ENCODE data around the gene ACOT7.
A peak's percentile ranks its signal among the peaks of the same experiment; 100 is the strongest.

The ACOT7 gene

DNA sequence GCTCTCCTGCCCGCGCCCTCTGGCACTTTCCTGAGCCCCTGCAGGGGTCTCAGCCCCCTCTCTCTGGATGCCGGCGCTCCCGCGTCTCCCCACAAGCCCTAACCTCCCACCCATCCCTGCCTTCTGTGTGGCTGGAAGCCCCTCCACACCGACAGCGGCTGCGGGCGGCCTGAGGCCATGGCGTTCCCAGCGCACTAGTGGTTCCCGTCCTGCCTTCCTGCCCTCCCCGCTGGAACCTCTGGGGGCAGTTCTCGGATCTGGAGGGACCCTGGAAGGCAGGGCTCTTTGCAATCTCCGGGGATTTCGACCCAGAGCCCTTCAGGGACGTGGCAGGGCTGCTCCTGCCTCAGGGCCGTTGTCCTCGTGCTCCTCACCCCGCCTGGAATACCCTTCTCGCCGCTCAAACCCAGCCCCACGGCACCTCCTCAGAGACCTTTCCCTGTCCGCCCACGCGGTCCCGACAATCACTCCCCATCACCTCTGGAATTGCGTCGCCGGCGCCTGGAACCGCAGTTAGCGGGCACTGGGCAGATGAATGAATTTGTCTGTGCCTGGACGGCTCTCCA is 30.5 kb upstream of the ACOT7 start:
- no peak for DNase-seq

DNA sequence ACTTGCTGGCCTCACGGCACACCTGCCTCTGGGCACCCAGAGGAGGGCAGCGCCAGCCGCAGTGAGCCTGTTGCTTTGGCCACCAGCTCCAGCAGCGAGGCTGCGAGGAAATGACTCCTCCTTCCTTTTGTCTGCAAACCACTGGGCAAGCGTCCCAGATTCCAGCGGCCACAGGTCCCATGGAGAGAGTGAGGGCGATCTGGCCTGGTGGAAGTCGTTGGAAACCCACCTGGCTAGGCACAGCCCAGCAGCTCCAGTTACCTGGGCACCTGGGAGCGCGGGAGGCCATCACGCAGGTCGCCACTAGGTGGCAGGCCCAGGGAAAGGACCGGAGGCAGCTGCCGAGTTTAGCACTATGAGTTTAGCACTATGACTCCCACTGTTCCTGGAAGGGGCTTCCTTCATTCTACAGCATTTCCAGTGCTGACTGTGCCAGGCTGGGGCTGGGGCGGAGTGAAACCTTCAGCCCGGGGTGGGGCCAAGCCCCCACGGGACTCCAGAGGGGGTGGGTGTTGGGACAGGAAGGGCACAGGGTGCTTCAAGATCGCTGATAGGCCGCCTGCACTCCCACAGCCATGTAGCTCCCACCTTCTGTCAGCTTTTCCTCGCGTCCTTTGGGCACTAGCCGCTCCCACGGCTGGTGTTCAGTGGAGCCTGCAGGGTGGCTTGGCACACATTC is 29.9 kb upstream of the ACOT7 start:
- DNase-seq: peak; percentile 43

DNA sequence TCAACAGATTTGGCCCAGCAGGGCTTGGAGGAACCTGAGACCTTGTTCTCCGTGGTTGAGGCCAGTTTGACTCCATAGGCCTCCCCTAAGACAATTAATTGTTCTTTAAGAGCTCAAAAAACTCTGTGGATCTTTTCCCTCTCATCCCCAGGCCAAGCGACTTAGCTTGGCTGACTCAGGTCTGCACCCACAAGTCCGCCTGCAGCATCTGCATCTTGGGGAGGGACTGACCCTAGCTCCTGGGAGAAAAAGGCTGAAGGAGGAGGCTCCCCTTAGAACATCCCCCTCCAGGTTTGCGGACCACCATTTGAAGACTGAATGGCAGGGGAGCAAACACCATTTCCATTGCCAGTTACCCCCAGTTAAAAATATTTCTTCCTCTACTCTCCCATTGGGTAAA is 27.7 kb upstream of the ACOT7 start:
- DNase-seq: no peak

DNA sequence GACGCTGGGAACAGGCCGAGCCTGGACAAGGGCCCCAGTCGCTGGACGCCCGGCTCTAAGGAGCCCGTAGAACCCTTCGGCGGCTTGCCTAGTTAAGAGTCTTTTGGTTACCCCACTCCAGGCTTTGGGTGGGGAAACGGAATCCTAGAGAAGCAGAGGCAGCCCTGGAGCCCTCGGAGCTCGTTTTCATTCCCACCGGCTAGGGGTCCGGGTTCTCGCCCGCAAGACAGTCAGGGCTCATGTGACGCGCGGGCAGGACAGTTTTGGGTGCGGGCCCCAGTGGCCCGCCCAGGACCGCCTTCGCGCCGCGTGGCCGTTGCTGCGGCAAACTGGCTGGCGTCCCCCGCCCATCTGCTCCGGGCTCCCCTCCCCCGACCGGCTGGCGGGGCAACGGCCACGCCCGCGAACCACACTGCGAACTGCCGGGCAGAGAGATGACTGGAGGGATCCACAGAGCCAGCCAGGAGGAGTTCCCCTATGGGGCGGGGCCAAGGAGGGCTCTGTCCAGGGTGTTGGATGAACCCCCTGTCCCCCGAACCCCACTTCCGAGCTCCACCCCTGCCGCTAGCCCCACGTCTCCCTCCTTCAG is 27.0 kb upstream of the ACOT7 start:
- no peak for DNase-seq

DNA sequence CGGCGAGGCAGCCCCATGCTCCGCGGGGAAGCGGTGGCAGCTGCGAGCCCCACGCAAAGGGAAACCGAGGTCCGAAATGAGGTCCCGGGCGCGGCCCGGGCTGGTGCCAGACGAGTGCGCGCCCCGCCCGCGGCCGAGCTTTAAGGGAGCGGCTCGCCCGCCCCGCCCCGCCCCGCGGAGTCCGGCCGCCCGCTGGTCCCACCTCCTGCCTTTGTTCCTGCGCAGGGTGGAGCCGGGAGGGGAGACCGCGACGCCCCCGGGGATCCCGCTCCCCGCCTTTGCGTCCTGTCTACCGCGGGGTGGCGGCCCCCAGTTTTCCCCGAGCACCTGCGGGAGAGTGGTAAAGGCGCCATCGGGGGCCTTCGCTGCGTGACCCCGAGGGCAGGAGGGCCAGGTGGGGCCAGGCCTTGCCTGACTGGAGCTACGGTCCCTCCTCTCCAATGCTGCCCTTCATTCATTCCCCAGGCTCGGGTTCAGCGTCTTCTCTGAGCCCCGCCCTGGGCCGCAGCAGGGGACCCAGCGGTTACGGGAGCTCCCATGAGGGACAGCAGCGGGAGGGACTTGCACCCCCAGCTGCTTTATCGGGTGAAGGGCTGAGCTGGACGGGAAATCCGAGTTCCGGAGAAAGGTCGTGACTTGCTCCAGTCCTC is 26.4 kb upstream of the ACOT7 start, which contains the start of gene HES2:
HES2 (minus strand) TSS at position 116 of the 650 bp plus-strand sequence; CDS start at position 17, 99 bp downstream.
- DNase-seq: no peak

DNA sequence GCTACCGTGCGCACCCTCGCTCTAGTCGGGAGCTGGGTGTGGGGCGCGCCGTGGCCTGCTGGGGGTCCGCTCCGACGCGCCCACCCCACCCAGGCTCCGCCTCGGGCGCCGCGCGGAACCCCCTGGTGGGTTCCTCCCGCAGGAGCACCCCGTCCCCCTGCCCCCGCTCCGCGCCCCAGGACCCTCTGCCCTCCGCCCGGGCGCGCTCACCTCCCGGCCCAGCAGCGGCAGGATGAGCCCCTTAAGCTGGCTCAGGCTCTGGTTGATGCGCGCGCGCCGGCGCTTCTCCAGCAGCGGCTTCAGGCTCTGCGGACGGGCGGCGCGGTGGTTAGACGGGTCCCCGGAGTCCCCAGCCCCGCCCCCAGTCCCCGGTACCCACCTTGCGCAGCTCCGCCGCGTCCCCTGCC is 25.8 kb upstream of the ACOT7 start:
- no peak for DNase-seq

DNA sequence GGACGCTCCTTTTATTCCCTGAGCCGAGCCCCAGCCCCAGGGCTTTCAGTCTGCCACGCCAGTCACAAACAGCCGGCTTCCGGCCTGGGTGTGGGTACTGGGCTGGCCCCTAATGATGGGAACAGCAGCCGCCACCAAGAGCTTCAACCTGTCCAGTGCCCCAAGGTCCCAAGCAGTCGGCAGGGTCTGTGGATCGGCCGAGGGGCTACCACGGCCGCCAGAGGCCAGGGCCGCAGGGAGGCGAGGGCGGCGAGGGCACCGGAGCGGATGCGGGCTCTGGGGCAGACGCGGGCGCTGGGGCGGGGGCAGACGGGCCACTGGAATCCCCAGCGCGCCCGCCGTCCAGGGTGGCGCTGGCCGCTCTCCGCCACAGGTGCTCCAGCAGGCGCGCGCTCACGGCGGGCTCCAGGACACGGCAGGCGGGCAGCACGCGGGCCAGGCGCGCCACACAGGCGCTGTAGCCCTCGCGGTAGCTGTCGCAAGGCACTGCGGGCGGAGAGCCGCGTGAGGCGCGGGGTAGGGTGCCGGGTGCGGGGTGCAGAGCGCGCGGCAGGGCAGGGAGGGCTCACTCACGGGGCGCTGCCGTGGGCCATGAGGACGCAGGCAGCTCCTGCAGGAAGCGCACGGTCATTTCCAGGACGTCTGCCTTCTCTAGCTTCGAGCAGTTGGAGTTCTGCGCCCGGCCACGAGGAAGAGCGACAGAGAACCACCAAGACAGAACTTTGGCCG is 25.3 kb upstream of the ACOT7 start:
- peak; percentile 6 for DNase-seq

DNA sequence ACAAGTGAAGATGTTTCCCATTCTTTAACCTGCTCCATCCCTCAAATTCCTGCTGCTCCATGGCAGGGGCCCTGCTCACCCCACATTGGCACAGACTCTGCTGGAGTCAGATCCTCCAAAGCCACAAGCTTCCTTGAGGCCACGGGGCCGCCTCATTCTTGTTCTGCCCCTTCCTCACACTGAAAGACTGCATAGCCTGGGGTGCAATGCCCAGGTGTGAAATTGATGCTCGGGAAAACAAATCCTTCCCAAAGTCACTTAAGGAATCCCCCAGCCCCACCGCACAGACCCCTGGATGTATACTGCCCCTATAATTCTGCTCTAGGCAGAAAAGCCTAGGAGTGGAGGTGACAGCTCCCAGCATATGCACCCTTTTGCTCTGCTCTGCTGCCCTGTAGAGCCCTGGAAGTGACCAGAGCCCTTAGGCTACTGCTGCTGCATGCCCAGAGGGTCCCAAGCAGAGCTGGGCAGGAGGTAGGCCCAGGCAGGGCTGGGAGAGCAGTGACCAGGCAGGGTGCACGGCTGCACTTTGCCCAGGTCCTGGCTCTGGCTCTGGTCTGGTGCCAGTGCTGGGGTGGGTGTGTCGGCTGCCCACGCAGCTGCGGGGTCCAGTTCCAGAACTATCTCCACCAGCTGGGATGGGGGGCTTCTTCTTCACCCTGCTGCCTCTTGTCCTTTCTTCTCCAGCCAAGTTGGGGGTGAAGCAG is 24.5 kb upstream of the ACOT7 start:
- DNase-seq: no peak

DNA sequence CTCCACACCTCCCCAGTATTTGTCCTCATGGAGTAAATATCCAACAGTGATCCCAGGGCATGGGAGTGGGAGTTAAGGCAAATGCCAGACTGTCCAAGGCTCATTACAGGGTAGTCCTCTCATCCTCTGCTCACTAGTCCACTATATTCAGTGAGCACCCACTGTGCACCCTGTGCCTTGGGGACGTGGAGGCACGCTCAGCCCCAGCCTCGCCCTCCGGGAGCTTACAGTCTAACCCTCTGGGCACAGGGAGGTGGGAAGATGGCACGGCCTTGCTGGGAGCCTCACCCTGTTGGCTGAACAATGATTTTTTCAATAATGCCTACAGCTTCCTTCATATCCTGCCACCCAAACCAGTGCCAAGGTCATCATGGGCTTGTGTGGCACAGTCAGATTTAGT is 23.3 kb upstream of the ACOT7 start:
- no peak for DNase-seq

DNA sequence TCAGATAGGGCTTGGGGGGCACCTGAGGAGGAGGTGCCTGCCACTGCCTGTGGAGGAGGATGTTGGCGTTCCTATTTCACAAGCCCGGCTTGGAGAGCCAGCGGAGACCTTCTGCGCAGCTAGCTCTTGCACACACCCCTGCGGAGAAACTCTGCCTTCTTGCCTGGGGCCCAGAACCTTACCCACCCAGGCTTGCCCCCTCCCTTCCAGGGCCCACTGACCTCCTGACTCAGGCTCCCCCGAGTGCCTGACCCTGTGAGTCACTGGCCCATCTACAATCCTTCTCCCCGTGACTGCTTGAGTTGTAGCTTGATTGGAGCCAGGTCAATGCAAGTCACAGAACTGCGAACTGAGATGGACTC is 22.7 kb upstream of the ACOT7 start:
- no peak for DNase-seq

DNA sequence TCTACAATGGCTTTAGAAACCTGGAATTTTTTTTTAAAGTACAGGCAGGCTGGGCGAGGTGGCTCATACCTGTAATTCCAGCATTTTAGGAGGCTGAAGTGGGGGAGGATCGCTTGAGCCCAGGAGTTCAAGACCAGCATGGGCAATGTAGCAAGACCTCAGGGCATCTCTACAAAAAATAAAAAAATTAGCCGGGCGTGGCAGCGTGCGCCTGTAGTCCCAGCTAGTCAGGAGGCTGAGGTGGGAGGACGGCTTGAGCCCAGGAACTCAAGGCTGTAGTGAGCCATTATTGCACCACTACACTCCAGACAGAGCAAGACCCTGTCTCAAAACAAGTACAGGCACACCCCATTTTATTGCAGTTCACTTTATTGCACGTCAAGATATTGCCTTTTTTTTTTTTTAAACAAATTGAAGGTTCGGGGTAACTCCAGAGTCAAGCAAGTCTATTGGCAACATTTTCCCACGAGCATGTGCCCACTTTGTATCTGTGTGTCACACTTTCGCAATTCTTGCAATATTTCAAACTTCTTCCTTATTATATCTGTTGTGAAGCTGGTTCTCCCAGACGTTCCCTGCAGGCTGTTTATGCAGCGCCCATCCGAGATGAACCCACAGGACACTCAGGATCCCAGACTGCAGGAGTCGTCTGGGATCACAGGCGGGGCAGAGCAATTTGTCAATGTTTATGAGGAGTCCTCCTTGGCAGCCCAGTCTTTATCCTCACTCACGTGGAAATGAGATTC is 21.5 kb upstream of the ACOT7 start:
- no peak for DNase-seq

DNA sequence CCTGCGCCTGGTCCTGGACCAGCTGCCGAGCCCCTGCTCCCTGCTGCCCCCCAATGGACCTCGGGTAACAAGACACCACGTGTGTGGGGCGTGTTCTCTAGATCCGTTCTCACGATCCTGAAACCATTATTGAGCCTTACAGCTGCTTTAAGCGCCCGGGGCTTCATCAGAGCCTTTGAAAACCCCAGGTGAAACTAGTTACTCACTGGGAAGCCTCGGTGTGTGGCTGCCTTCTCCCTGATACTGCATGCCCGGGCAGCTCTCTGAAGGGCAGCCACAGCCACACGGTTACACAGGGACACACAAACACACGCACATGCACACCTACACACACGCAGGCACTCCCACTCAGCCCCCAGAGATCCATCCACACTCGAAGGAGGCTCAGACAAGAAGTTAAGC is 20.9 kb upstream of the ACOT7 start:
- no peak for DNase-seq

DNA sequence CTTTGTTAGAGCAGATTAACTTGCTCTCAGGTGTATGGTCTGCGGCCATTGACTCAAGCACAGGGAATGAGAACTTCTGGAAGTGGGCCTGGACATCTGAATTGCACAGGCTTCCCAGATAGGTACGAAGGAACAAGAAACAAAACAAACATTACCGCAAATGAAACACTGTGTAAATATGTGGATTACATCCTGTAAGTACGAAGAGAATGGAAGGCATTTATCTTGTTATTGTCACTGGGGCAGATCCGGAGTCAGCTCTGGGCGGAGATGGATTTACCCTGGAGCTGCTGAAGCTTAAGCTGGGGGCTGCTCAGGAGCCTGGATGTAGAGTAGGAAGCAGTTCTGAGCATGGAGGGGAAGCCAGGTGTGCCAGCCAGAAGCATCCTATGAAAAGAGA is 19.3 kb upstream of the ACOT7 start:
- DNase-seq: no peak

DNA sequence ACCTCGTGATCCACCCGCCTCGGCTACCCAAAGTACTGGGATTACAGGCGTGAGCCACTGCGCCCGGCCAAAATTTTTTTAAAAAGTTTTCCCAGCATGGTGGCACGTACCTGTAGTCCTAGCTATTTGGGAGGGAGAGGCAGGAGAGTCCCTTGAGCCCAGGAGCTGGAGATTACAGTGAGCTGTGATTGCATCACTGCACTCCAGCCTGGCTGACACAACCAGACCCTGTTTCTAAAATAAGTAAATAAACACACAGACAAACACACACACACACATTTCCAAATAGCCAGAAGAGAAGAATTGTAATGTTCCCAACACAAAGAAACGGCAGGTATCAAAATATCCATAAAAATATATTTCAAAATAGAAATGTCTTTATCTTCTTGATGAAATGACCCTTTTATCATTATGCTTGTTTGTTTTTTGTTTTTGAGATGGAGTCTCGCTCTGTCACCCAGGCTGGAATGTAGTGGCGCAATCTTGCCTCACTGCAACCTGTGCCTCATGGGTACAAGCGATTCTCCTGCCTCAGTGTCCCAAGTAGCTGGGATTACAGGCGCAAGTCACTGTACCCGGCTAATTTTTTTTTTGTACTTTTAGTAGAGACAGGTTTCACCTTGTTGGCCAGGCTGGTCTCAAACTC is 16.8 kb upstream of the ACOT7 start:
- no peak for DNase-seq

DNA sequence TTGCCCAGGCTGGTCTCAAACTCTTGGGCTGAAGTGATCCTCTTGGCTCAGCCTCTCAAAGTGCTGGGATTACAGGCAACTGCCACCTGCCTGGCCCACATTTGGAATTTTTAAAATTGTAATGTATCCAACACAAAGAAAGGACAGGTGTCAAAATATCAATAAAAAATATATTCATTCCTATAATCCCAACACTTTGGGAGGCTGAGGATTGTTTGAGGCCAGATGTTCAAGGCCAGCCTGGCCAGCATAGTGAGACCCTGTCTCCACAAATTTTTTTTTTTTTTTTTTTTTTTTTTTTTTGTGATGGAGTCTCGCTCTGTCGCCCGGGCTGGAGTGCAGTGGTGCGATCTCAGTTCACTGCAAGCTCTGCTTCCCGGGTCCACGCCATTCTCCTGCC is 16.2 kb upstream of the ACOT7 start:
- no peak for DNase-seq

DNA sequence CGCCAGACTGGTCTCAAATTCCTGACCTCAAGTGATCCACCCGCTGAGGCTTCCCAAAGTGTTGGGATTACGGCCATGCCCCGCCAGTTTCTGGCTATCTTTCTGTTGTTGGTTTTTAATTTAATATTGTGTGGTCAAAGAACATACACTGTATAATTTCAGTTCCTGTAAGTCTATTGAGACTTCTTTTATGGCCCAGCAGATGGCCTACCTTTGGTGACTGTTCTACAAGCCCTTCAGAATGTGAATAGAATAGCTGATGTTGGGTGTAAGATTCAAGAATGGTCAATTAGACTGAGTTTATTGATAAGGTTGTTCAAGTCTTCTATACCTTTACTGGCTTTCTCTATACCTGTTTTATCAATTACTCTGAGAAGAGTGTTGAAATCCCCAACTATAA is 15.5 kb upstream of the ACOT7 start:
- DNase-seq: no peak

DNA sequence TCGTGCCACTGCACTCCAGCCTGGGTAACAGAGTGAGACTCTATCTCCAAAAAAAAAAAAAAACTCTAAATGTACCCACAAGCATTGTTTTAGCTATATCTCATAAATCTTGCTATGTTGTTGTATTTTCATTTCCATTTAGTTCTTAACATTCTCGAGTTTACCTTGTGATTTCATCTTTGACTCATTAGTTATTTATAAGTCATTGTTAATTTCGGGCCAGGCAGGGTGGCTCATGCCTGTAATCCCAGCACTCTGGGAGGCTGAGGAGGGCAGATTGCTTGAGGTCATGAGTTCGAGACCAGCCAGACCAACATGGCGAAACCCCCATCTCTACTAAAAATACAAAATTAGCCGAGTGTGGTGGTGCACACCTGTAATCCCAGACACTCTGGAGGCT is 14.5 kb upstream of the ACOT7 start:
- no peak for DNase-seq

DNA sequence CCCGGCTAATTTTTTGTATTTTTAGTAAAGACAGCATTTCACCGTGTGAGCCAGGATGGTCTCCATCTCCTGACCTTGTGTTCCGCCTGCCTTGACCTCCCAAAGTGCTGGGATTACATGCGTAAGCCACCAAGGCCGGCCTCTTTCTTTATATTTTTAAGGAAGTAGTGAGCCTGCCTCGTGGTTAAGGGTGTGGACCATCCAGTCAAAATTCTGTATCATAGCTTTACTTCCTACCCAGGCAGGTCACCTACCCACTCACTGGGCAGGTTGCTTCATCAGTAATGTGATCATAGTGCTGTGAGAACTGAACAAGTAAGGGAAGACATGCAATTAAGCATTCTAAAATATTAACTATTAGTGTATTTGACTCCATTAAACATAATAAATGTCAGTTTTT is 8.1 kb upstream of the ACOT7 start:
- DNase-seq: no peak

DNA sequence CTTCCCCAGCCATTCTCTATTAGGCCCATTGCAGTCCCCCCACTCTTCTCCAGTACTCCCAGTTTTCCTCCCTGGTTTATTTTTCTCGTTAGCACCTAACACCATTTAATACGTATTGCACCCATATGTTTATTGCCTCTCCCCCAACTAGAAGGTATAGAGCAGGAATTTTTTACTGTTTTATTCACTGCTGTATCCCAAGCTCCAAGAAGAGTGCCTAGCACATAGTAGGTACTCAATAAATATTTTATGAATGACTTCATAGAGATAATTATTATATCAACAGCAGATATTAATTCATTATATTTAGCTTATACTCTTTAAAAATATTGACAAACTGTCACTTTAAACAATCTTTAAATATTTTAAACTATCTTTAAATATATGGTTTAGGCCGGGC is 5.7 kb upstream of the ACOT7 start:
- DNase-seq: no peak

DNA sequence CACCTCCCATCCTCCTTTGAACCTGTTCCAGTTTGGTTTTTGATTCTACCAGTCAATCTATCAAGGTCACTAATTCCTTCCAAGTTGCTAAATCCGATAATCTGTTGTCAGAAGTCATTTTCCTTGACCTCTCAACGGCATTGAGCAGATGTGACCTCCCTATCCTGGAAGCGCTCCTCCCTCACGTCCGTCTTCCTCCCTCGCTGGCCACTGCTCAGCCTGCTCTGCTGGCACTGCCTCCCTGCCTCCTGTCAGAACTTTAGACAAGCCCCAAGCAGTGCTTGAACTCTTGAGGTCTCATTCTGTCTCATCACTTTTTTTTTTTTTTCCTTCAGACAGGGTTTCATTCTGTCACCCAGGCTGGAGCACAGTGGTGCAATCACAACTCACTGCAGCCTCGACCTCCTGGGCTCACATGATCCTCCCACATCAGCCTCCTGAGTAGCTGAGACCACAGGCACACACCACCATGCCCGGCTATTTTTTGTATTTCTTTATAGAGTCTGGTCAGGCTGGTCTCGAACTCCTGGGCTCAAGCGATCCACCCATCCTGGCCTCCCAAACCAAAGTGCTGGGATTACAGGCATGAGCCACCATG is 4.4 kb upstream of the ACOT7 start:
- DNase-seq: no peak

DNA sequence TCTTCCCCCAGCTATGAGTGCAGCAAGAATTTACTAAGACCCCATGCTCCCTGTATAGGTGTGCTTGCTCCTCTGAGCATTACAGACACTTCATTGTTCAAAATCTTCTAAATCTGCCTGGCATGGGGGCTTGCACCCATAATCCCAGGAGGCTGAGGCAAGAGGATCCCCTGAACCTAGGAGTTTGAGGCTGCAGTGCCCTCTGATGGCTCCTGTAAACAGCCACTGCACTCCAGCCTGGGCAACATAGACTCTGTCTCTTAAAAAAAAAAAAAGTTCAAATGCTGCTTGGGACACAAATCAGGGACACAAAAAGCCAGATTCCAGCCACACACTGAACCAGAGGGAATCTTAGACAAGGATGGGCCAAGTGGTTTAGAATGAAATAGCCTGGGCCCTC is 3.4 kb upstream of the ACOT7 start:
- no peak for DNase-seq

All from NCI-H2227 treated with DMSO at 0.1 percent for 48 hours (cell line).